ENCODE measurements around the gene KLRC4.
"Not testable (repeated sequence)": the region's sequence is repeated elsewhere in the genome, so short reads cannot be mapped to it uniquely, and the experiment has no call there.

Gene KLRC4

GRCh38 chr12:10437601-10438000 lies 28.0 kb upstream of the KLRC4 start:
- DNase-seq; H3K4me3 ChIP-seq (ENCODE audit: insufficient read depth, low read depth, low read length, poor library complexity, severe bottlenecking); H3K27ac ChIP-seq (ENCODE audit: insufficient read depth, low read length, poor library complexity, severe bottlenecking); H3K27me3 ChIP-seq (replicated peaks; ENCODE audit: control insufficient read depth, insufficient read depth, low read length, poor library complexity, severe bottlenecking); H3K9me3 ChIP-seq (ENCODE audit: control insufficient read depth, low read length); H3K36me3 ChIP-seq (ENCODE audit: control insufficient read depth, insufficient read depth, low read length); H3K4me1 ChIP-seq (ENCODE audit: control insufficient read depth, insufficient read depth, low read length, poor library complexity, severe bottlenecking): not testable (repeated sequence)

DNA sequence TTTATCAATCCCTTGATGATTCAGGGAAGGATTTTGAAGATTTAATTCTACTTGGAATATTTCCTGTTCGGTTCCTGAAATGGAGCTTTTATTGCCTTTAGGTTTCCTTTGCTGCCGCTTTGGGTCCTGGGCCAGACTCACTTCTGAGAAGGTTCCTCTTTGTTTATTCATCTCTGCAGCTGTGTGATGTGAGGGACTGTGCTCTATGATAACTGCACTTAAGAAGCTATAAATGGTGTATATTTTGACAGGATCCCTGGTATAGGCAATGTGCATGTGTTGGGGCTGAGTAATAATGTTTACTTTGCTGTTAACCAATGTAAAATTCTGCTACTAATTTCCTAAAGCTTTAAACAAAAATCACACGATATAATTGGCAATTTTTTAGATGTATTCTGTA lies 26.3 kb upstream of the KLRC4 start, which contains the start of gene KLRC2:
TSS of gene KLRC2 (minus strand) at position 195 of the 400 bp plus-strand sequence. CDS start at position 171, 24 bp downstream.
- not testable (repeated sequence) for H3K9me3 ChIP-seq (ENCODE audit: control insufficient read depth, low read length); H3K4me1 ChIP-seq (ENCODE audit: control insufficient read depth, insufficient read depth, low read length, poor library complexity, severe bottlenecking); H3K27me3 ChIP-seq (replicated peaks; ENCODE audit: control insufficient read depth, insufficient read depth, low read length, poor library complexity, severe bottlenecking); H3K27ac ChIP-seq (ENCODE audit: insufficient read depth, low read length, poor library complexity, severe bottlenecking); H3K4me3 ChIP-seq (ENCODE audit: insufficient read depth, low read depth, low read length, poor library complexity, severe bottlenecking); DNase-seq; H3K36me3 ChIP-seq (ENCODE audit: control insufficient read depth, insufficient read depth, low read length)

- H3K36me3 ChIP-seq (ENCODE audit: control insufficient read depth, insufficient read depth, low read length); H3K4me3 ChIP-seq (ENCODE audit: insufficient read depth, low read depth, low read length, poor library complexity, severe bottlenecking); DNase-seq; H3K27ac ChIP-seq (ENCODE audit: insufficient read depth, low read length, poor library complexity, severe bottlenecking); H3K27me3 ChIP-seq (replicated peaks; ENCODE audit: control insufficient read depth, insufficient read depth, low read length, poor library complexity, severe bottlenecking); H3K9me3 ChIP-seq (ENCODE audit: control insufficient read depth, low read length); H3K4me1 ChIP-seq (ENCODE audit: control insufficient read depth, insufficient read depth, low read length, poor library complexity, severe bottlenecking): not testable (repeated sequence)
Observed at GRCh38 chr12:10430623-10431022, 21.1 kb upstream of the KLRC4 start.

GRCh38 chr12:10425938-10426337 lies 16.4 kb upstream of the KLRC4 start:
- H3K4me3 ChIP-seq (ENCODE audit: insufficient read depth, low read depth, low read length, poor library complexity, severe bottlenecking); H3K27ac ChIP-seq (ENCODE audit: insufficient read depth, low read length, poor library complexity, severe bottlenecking); H3K36me3 ChIP-seq (ENCODE audit: control insufficient read depth, insufficient read depth, low read length); H3K4me1 ChIP-seq (ENCODE audit: control insufficient read depth, insufficient read depth, low read length, poor library complexity, severe bottlenecking); H3K9me3 ChIP-seq (ENCODE audit: control insufficient read depth, low read length); H3K27me3 ChIP-seq (replicated peaks; ENCODE audit: control insufficient read depth, insufficient read depth, low read length, poor library complexity, severe bottlenecking); DNase-seq: not testable (repeated sequence)

GRCh38 chr12:10424260-10424899 lies 14.8 kb upstream of the KLRC4 start:
- not testable (repeated sequence) for H3K36me3 ChIP-seq (ENCODE audit: control insufficient read depth, insufficient read depth, low read length); DNase-seq; H3K4me1 ChIP-seq (ENCODE audit: control insufficient read depth, insufficient read depth, low read length, poor library complexity, severe bottlenecking); H3K27ac ChIP-seq (ENCODE audit: insufficient read depth, low read length, poor library complexity, severe bottlenecking); H3K9me3 ChIP-seq (ENCODE audit: control insufficient read depth, low read length); H3K27me3 ChIP-seq (replicated peaks; ENCODE audit: control insufficient read depth, insufficient read depth, low read length, poor library complexity, severe bottlenecking); H3K4me3 ChIP-seq (ENCODE audit: insufficient read depth, low read depth, low read length, poor library complexity, severe bottlenecking)

DNA sequence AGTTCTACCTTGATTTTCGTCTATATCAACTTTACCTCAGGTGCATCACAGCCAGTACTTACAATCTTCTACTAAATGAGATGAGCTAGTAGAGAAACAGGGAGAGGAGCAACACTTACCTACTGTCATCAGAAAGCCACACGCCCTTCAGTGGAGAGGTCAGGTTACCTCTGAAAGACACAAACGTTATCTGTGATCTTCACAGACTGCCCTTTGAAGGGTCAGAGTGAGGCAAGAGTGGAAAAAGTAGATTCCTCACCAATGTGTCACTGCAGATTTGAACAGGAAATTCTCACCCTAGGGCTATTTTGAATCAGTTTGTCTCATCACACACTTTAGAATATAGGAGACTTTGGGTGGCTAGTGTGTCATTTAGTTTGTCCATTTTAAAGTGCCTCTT lies 12.6 kb upstream of the KLRC4 start:
- DNase-seq: not testable (repeated sequence)

DNA sequence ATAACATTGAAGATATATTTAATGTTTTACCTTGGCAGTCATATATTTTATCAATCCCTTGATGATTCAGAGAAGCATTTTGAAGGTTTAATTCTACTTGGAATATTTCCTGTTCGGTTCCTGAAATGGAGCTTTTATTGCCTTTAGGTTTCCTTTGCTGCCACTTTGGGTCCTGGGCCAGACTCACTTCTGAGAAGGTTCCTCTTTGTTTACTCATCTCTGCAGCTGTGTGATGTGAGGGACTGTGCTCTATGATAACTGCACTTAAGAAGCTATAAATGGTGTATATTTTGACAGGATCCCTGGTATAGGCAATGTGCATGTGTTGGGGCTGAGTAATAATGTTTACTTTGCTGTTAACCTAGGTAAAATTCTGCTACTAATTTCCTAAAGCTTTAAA lies 10.8 kb upstream of the KLRC4 start, which contains the start of gene KLRC3:
TSS of gene KLRC3 (minus strand) at position 262 of the 400 bp plus-strand sequence. CDS start at position 217, 45 bp downstream.
- not testable (repeated sequence) for H3K27ac ChIP-seq (ENCODE audit: insufficient read depth, low read length, poor library complexity, severe bottlenecking); H3K27me3 ChIP-seq (replicated peaks; ENCODE audit: control insufficient read depth, insufficient read depth, low read length, poor library complexity, severe bottlenecking); H3K36me3 ChIP-seq (ENCODE audit: control insufficient read depth, insufficient read depth, low read length); DNase-seq; H3K4me3 ChIP-seq (ENCODE audit: insufficient read depth, low read depth, low read length, poor library complexity, severe bottlenecking); H3K4me1 ChIP-seq (ENCODE audit: control insufficient read depth, insufficient read depth, low read length, poor library complexity, severe bottlenecking); H3K9me3 ChIP-seq (ENCODE audit: control insufficient read depth, low read length)

More for the DNA sequence above, 12.6 kb upstream of the KLRC4 start:
- not testable (repeated sequence) for H3K9me3 ChIP-seq (ENCODE audit: control insufficient read depth, low read length); H3K27ac ChIP-seq (ENCODE audit: insufficient read depth, low read length, poor library complexity, severe bottlenecking); H3K4me3 ChIP-seq (ENCODE audit: insufficient read depth, low read depth, low read length, poor library complexity, severe bottlenecking); H3K36me3 ChIP-seq (ENCODE audit: control insufficient read depth, insufficient read depth, low read length); H3K27me3 ChIP-seq (replicated peaks; ENCODE audit: control insufficient read depth, insufficient read depth, low read length, poor library complexity, severe bottlenecking); H3K4me1 ChIP-seq (ENCODE audit: control insufficient read depth, insufficient read depth, low read length, poor library complexity, severe bottlenecking)

DNA sequence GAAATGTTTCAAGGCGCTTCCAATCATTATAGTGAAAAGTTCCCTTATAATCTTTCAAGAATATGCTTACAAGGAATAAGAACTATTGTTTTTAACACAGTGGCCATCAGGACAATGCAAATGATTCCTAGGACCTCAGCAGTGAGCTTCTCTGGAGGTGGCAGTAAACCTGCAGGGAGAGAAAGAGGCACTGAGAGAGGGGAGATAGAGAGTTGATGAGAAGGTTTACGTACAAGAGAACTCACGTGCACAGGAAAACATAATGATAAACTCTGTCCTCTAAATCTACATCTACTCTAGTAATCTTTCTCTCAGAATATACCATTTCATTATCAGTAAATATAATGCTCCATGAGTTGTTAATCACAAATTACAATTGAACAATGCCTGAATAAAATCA lies 715 bp downstream of the KLRC4 start:
- no peak for DNase-seq
- Histone ChIP-seq H3K27me3 (replicated peaks; ENCODE audit: control insufficient read depth, insufficient read depth, low read length, poor library complexity, severe bottlenecking) (no peaks in the 10 kb centered on the region), H3K4me3 (ENCODE audit: insufficient read depth, low read depth, low read length, poor library complexity, severe bottlenecking) (no peak overlapping the region), H3K4me1 (ENCODE audit: control insufficient read depth, insufficient read depth, low read length, poor library complexity, severe bottlenecking) (no peaks in the 10 kb centered on the region), H3K36me3 (ENCODE audit: control insufficient read depth, insufficient read depth, low read length) (no peaks in the 10 kb centered on the region), H3K27ac (ENCODE audit: insufficient read depth, low read length, poor library complexity, severe bottlenecking) (no peak overlapping the region), H3K9me3 (ENCODE audit: control insufficient read depth, low read length) (no peaks in the 10 kb centered on the region)

GRCh38 chr12:10406725-10407124 lies 2.8 kb downstream of the KLRC4 start:
- no peak for DNase-seq
- no peak overlapping the region for H3K4me3 ChIP-seq (ENCODE audit: insufficient read depth, low read depth, low read length, poor library complexity, severe bottlenecking)
- no peaks in the 10 kb centered on the region for H3K9me3 ChIP-seq (ENCODE audit: control insufficient read depth, low read length)
- H3K27me3 ChIP-seq (replicated peaks; ENCODE audit: control insufficient read depth, insufficient read depth, low read length, poor library complexity, severe bottlenecking): no peaks in the 10 kb centered on the region
- no peaks in the 10 kb centered on the region for H3K4me1 ChIP-seq (ENCODE audit: control insufficient read depth, insufficient read depth, low read length, poor library complexity, severe bottlenecking)
- no peaks in the 10 kb centered on the region for H3K36me3 ChIP-seq (ENCODE audit: control insufficient read depth, insufficient read depth, low read length)
- no peak overlapping the region for H3K27ac ChIP-seq (ENCODE audit: insufficient read depth, low read length, poor library complexity, severe bottlenecking)

DNA sequence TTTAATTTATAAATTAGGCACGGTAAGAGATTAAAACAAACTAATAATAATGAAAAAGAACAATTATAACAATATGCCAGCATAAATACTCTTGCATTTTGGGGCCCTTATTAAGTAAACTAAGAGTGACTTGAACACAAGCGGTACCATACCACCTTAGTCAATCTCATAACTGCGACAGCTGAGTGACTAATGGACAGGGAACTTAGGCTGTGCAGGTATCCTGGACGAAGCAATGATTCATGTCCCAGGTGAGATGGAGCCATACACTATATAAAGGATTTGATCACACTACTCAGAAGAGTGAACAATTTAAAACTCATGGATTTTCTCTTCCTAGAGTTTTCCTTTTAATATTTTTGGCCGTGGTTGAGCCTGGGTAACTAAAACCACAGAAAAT lies 4.3 kb downstream of the KLRC4 start:
- Histone ChIP-seq H3K27me3 (replicated peaks; ENCODE audit: control insufficient read depth, insufficient read depth, low read length, poor library complexity, severe bottlenecking) (no peaks in the 10 kb centered on the region), H3K36me3 (ENCODE audit: control insufficient read depth, insufficient read depth, low read length) (no peaks in the 10 kb centered on the region), H3K4me1 (ENCODE audit: control insufficient read depth, insufficient read depth, low read length, poor library complexity, severe bottlenecking) (no peaks in the 10 kb centered on the region), H3K27ac (ENCODE audit: insufficient read depth, low read length, poor library complexity, severe bottlenecking) (no peak overlapping the region), H3K4me3 (ENCODE audit: insufficient read depth, low read depth, low read length, poor library complexity, severe bottlenecking) (no peak overlapping the region), H3K9me3 (ENCODE audit: control insufficient read depth, low read length) (no peaks in the 10 kb centered on the region)
- no peak for DNase-seq

Data from effector memory CD4-positive, alpha-beta T cell (primary cell).